Measurements from ENCODE around the gene KIAA1549. TPM values are rescaled to one million over a fixed set of nuclear protein-coding genes. Genes with fewer than 3 reads are reported as not detected.

Gene KIAA1549
- total and polyA plus RNA-seq, 11 donors: 0.91 to 4.8 (median 2.0) TPM

GRCh38 chr7:138868711-138869110 lies 112.5 kb downstream of the KIAA1549 start:
- Histone ChIP-seq H3K4me3 (no peak overlapping the region), H3K27ac (no peak overlapping the region), H3K27me3 (no peaks in the 10 kb centered on the region), H3K36me3 (peaks cover 0 to 14% (median 0%) of the 10 kb centered on the region in 9 donors), H3K4me1 (no peaks in the 10 kb centered on the region), H3K9me3 (peaks cover 0 to 5% (median 0%) of the 10 kb centered on the region in 12 donors)
- no peak for DNase-seq
- no peak for ATAC-seq
- 90 to 97% (median 95%) methylated on average over 14 of the region's 14 CpGs for WGBS, 4 donors
- TF ChIP-seq POLR2A (IDR thresholded peaks at IDR 0.05): no peak
- no peak for TF ChIP-seq CTCF (IDR thresholded peaks at IDR 0.05)
- intact Hi-C loops (cut with DNase I): no loop called here

- Histone ChIP-seq H3K36me3 (peaks cover 0 to 15% (median 0%) of the 10 kb centered on the region in 9 donors), H3K9me3 (peaks cover 0 to 5% (median 0%) of the 10 kb centered on the region in 12 donors), H3K4me1 (no peaks in the 10 kb centered on the region), H3K27me3 (no peaks in the 10 kb centered on the region), H3K27ac (no peak overlapping the region), H3K4me3 (no peak overlapping the region)
- ATAC-seq: no peak
- intact Hi-C loops (cut with DNase I): no loop called here
- whole genome bisulfite sequencing, 4 donors: 96 to 97% (median 96%) methylated on average over 19 of the region's 19 CpGs
- no peak for TF ChIP-seq CTCF (IDR thresholded peaks at IDR 0.05)
- TF ChIP-seq POLR2A (IDR thresholded peaks at IDR 0.05): no peak
- no peak for DNase-seq
Observed at GRCh38 chr7:138867744-138868143, 113.4 kb downstream of the KIAA1549 start.

GRCh38 chr7:138866353-138866752 lies 114.8 kb downstream of the KIAA1549 start:
- TF ChIP-seq POLR2A (IDR thresholded peaks at IDR 0.05) (no peak), CTCF (IDR thresholded peaks at IDR 0.05) (no peak)
- DNase-seq (no peak), ATAC-seq (no peak)
- H3K27ac ChIP-seq: no peak overlapping the region
- H3K9me3 ChIP-seq: peaks cover 0 to under 1% (median 0%) of the 10 kb centered on the region in 12 donors
- no peak overlapping the region for H3K4me3 ChIP-seq
- H3K27me3 ChIP-seq: no peaks in the 10 kb centered on the region
- 91 to 98% (median 96%) methylated on average over 9 of the region's 9 CpGs for WGBS, 4 donors
- H3K36me3 ChIP-seq: peaks cover 0 to 15% (median 0%) of the 10 kb centered on the region in 9 donors
- no peaks in the 10 kb centered on the region for H3K4me1 ChIP-seq
- intact Hi-C loops (cut with DNase I): no loop called here

GRCh38 chr7:138865843-138866242 lies 115.3 kb downstream of the KIAA1549 start:
- peaks cover 0 to 14% (median 0%) of the 10 kb centered on the region in 9 donors for H3K36me3 ChIP-seq
- H3K4me3 ChIP-seq: no peak overlapping the region
- 77 to 84% (median 78%) methylated on average over 4 of the region's 4 CpGs for WGBS, 4 donors
- TF ChIP-seq CTCF (IDR thresholded peaks at IDR 0.05): no peak
- TF ChIP-seq POLR2A (IDR thresholded peaks at IDR 0.05): no peak
- H3K27ac ChIP-seq: no peak overlapping the region
- H3K4me1 ChIP-seq: no peaks in the 10 kb centered on the region
- H3K9me3 ChIP-seq: no peaks in the 10 kb centered on the region
- DNase-seq (no peak), ATAC-seq (no peak)
- no peaks in the 10 kb centered on the region for H3K27me3 ChIP-seq
- intact Hi-C loops (cut with DNase I): no loop called here
